ENCODE data around the gene LHX3.

LHX3 gene

DNA sequence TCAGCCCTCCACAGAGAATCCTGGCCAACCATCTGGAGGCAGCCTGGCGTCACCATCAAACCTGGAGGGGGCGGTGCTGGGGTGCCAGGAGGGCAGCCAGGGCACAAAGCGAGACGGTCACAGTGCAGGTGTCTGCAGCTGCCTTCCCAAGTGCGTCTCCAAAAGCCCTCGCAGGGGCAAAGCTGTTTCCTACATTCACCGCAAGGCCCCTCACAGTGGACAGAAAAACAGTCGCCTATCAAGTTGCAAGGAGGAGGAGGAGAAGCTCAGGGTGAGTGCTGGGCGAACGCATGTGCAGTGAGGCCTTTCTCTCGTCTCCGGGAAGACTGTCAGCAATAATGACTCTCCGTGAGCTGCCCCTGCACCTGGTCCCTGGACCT lies 18.0 kb upstream of the LHX3 start:
- Mint-ChIP-seq H3K36me3 (peaks cover 14% of the 10 kb centered on the region), H3K27ac (no peak overlapping the region), H3K27me3 (no peaks in the 10 kb centered on the region), H3K4me3 (no peak overlapping the region), H3K9me3 (no peaks in the 10 kb centered on the region), H3K4me1 (peaks cover 6% of the 10 kb centered on the region)

DNA sequence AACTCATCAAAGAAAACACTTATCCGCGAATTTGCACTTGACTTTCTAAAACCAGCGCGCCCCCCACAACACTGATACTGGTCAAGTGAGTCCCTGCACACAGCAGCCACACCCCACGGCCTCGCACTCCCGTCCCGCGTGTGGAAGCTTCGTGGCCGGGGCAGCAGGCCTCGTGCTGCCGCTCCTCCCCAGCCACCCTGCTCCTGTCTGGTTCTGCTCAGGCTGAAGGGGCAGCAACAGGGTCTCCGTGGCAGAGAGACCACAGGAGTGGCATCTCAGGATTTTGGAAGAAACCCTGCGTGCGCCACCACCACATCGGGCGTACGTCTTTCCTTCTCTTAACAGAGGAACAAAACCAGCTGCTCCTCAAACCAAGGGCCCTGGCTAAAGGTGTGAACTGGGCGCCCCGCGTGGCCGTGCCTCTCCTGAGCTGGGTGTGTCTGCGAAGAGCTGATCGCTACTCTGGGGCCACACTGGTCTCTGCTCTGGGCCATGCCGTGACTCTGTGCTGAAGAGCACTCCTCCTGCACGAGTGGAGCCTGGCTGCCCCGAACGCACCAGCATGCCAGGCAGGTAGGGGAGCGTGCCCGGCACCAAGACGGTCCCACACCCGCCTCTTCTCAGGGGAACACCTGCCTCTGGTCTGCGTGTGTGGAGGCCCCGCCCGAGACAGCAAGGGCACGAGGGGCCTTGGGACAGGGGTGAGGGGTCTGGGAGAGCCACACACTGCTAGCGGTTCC lies 17.4 kb upstream of the LHX3 start:
- peaks cover 5% of the 10 kb centered on the region for H3K4me1 Mint-ChIP-seq

DNA sequence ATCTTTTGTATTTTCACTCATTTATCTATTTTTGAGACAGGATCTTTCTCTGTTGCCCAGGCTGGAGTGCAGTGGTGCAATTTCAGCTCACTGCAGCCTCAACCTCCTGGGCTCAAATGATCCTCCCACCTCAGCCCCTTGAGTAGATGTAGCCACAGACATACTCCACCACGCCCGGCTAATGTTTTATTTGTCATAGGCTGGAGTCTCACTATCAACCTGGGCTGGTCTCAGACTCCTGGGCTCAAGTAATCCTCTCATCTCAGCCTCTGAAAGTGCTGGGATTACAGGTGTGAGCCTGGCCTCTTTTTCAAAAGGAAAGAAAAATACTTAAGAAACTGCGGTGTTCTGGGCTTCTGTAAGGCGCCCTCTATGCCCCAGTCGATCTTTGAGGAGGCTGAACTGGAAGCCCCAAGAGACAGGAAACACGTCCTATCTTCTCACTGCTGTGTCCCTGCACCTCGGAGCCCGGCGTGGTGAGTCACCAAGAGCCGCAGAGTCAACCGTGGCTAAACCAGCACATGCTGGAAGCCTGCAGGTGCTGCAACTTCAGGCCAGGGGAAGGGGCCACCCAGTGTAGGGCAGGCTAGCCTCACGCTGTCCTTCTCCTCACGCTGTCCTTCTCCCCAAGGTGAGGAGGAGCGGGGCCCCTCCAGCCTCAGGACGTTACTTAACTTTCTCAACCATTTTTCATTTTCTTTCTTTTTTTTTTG lies 15.2 kb upstream of the LHX3 start:
- Mint-ChIP-seq H3K36me3 (peaks cover 20% of the 10 kb centered on the region), H3K9me3 (no peaks in the 10 kb centered on the region), H3K4me1 (peaks cover 4% of the 10 kb centered on the region), H3K4me3 (no peak overlapping the region), H3K27me3 (no peaks in the 10 kb centered on the region), H3K27ac (no peak overlapping the region)

More for the DNA sequence above, 17.4 kb upstream of the LHX3 start:
- no peaks in the 10 kb centered on the region for H3K27me3 Mint-ChIP-seq
- peaks cover 16% of the 10 kb centered on the region for H3K36me3 Mint-ChIP-seq
- H3K4me3 Mint-ChIP-seq: no peak overlapping the region
- H3K9me3 Mint-ChIP-seq: no peaks in the 10 kb centered on the region
- H3K27ac Mint-ChIP-seq: no peak overlapping the region

DNA sequence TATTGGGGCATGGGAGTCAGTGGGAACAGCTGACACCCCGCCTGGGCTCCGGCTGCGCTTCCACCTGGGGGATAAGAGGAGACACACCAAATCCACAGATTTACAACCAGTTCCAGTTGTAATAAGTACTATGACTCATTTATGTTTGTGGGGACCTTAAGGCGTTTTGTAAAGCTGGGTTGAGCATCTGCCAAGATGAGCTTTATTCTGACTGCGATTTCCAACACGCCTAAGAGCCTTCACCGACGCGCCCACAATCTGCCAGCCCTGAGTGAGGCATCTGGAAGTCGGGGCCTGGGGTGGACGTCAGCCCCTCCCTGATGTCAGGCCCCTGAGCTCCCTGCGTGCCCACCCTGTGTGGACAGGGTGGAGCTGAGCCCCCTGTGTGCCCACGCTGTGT lies 14.3 kb upstream of the LHX3 start:
- H3K4me3 Mint-ChIP-seq: no peak overlapping the region
- no peaks in the 10 kb centered on the region for H3K4me1 Mint-ChIP-seq
- H3K27ac Mint-ChIP-seq: no peak overlapping the region
- no peaks in the 10 kb centered on the region for H3K27me3 Mint-ChIP-seq
- peaks cover 21% of the 10 kb centered on the region for H3K36me3 Mint-ChIP-seq
- no peaks in the 10 kb centered on the region for H3K9me3 Mint-ChIP-seq

DNA sequence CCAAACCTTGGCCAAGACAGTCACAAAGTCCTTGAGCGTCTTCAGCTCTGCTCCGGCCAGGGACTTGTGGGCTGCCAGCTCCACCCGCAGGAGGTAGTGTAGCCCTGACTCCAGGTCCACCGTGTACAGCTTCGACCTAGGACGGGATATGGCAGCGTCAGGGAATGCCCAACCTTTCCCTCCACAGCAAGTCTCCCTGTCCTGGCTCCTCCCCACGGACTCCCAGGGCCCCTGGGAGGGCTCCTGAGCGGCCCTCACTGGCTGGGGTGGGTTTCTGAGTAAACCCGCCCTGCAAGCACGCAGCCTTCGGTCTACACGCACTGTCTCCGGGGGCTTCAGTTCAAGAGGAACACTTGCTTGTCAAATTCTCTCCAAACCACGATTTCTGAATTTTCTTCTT lies 13.7 kb upstream of the LHX3 start:
- H3K4me1 Mint-ChIP-seq: no peaks in the 10 kb centered on the region
- H3K27me3 Mint-ChIP-seq: no peaks in the 10 kb centered on the region
- H3K9me3 Mint-ChIP-seq: no peaks in the 10 kb centered on the region
- H3K27ac Mint-ChIP-seq: no peak overlapping the region
- H3K36me3 Mint-ChIP-seq: peaks cover 26% of the 10 kb centered on the region
- H3K4me3 Mint-ChIP-seq: no peak overlapping the region

DNA sequence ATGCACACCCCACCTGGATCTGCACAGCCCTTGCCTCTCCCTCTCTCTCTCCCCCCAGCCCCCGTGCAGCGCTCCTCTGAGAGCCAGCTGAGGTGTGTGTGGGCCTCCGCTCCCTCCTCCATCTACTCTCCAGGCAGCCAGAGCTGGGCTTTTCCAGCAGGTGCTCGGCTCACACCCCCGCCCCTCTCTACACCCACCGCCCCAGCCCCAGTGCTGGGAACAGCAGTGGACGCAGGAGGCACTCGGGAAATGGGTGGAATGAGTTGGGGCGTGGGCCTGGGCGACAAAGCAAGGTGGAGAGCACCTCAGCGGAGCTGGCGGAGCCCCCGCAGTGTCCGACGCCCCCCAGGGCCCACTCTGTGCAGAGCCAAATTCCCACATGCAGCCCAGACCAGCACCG lies 13.3 kb upstream of the LHX3 start:
- Mint-ChIP-seq H3K4me1 (no peaks in the 10 kb centered on the region), H3K27me3 (no peaks in the 10 kb centered on the region), H3K4me3 (no peak overlapping the region), H3K27ac (no peak overlapping the region), H3K36me3 (peaks cover 24% of the 10 kb centered on the region), H3K9me3 (no peaks in the 10 kb centered on the region)

DNA sequence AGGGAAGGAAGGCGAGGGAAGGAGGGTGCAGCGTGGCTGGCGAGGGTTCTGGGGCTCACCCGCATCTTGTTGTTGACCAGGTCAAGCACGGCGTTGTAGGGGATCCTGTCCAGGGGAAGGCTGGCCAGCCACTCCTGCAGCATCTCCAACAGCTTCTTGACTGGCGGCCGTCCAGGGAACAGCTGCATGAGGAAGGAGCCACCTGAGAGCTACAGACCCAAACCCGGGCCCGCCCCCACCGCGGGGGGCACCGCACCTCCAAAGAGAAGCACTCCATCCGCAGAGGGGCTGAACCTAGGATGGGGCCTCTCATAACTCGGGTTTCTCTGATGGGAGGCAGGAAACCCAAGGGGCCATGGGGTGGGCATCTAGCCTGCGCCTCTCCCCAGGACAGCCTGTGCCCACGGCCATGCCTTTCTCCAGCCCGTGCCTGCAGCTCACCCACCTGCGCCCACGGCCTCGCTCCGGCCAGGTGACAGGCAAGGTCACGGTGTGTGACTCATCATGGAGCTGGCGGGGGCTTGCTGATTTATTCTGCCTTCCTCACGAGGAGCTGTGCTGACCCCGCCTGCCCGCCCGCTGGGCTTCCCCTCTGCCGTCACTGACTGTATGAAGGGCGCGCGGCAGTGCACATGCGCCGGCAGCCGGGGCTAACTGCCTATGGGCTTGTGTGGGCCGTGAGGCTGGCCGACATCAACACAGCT lies 11.8 kb upstream of the LHX3 start:
- no peaks in the 10 kb centered on the region for H3K27me3 Mint-ChIP-seq
- H3K4me3 Mint-ChIP-seq: no peak overlapping the region
- no peaks in the 10 kb centered on the region for H3K4me1 Mint-ChIP-seq
- H3K9me3 Mint-ChIP-seq: no peaks in the 10 kb centered on the region
- H3K36me3 Mint-ChIP-seq: peaks cover 21% of the 10 kb centered on the region
- no peak overlapping the region for H3K27ac Mint-ChIP-seq

DNA sequence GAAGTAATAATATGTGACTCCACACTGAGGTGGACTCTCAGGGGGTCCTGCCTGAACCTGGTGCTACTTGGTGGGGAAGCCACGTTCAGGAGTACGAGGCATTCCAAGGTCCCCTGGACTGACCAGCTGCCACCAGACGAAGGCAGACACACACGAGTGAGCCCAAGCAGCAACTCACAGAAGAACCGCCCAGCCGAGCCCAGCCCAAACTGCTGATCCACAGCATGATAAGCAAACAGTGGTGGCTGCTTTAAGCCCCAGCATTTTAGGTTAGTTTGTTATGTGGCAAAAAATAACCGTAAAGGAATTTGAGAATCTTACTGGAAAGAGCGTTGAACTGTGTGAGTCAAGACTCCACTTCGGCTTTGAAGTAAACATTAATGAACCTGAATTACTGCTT lies 8.8 kb upstream of the LHX3 start:
- H3K9me3 Mint-ChIP-seq: no peaks in the 10 kb centered on the region
- H3K4me1 Mint-ChIP-seq: no peaks in the 10 kb centered on the region
- H3K4me3 Mint-ChIP-seq: no peak overlapping the region
- H3K36me3 Mint-ChIP-seq: peaks cover 18% of the 10 kb centered on the region
- H3K27me3 Mint-ChIP-seq: no peaks in the 10 kb centered on the region
- no peak overlapping the region for H3K27ac Mint-ChIP-seq

DNA sequence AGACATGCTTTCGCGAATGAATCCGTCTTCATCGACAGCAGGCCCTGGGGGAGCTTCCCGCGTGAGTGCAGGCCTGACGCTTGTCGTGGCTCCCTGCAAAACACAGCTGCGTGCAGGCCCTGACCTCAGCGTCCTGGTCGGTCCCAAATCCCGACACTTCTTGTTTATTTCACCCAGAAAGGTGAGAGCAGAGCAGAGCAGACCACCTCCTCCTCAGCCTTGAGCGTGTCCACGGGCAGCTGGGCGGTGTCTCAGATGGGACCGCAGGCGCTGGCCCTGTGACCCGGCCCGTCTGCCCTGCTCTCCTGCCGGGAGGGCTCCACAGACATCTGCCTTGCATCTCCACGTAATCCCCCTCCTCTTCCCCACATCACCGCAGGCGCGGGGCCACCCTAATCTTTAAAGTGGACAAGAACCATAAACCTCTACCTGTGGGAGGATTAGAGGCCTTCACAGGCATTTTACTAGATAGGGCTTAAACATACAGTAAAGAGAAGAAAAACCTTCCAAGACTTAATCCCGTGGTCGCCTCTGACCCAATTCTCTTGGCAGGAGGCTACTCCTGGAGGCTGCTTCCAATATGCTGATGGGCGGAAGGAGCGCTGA lies 7.5 kb upstream of the LHX3 start:
- no peak overlapping the region for H3K4me3 Mint-ChIP-seq
- H3K27ac Mint-ChIP-seq: no peak overlapping the region
- no peaks in the 10 kb centered on the region for H3K27me3 Mint-ChIP-seq
- H3K4me1 Mint-ChIP-seq: no peaks in the 10 kb centered on the region
- H3K9me3 Mint-ChIP-seq: no peaks in the 10 kb centered on the region
- H3K36me3 Mint-ChIP-seq: peaks cover 17% of the 10 kb centered on the region

DNA sequence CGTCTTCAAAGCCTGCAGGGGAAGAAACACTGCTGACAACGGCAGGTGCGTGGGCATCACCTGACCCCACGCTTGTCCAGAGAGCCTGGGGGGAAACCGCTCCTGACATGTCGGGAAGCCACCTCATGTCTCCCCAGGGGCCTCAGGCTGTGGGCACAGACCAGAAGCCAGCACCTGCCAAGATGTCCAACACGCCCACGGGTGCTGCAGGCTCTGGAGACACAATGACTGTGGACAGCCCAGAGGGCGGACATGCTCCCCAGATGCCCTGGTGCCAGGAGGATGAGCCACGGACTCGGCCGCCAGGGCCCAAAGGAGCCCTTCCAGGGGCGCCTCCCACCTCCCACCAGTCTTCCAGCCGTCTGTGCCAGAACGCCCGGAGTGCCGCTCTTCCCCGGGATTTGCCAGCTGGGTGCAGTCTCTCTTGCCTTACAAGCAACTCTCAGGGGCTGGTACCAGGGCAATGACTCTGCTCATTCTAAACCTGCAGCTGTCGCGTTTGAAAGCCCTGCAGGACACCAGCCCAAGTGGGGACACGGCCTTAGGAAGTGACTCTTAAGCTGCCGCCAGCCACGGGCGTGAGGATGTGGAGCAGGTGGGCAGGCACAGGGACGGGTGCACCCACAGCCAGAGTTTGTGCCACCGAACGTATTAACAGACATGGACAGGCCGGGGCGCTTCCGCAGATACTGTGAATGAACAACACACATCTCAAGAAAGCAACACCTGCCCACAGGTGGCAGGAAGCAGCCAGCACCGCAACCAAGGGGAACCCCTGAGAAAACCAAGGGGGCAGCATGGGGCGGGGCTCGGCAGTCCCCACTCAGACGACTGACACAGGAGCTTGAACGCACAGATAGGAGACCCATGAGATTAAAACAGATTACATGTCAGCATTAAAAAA lies 6.8 kb upstream of the LHX3 start:
- Mint-ChIP-seq H3K4me3 (no peak overlapping the region), H3K27ac (no peak overlapping the region), H3K27me3 (no peaks in the 10 kb centered on the region), H3K4me1 (no peaks in the 10 kb centered on the region), H3K9me3 (no peaks in the 10 kb centered on the region), H3K36me3 (peaks cover 20% of the 10 kb centered on the region)

DNA sequence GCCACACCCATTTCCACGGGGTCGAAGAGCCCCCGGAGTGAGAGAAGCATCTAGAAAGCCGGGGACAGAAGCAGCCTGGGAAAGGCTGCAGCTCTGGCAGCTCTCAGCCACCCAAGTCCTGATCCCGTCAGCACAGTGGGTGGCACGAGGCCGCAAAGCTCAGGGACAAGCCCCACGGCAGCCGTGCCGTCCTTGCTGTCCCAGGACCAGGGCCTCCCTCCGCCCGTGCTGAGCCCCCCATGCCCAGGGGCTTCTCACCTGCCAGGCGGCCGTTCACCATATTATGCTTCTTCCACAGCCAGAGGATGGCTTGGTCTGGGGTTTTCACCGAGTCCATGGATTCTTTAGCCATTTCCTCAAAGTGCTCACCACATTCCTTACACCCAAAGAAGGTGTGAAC lies 6.1 kb upstream of the LHX3 start:
- Mint-ChIP-seq H3K4me1 (no peaks in the 10 kb centered on the region), H3K4me3 (no peak overlapping the region), H3K36me3 (peaks cover 25% of the 10 kb centered on the region), H3K27ac (no peak overlapping the region), H3K27me3 (peaks cover 2% of the 10 kb centered on the region), H3K9me3 (no peaks in the 10 kb centered on the region)

DNA sequence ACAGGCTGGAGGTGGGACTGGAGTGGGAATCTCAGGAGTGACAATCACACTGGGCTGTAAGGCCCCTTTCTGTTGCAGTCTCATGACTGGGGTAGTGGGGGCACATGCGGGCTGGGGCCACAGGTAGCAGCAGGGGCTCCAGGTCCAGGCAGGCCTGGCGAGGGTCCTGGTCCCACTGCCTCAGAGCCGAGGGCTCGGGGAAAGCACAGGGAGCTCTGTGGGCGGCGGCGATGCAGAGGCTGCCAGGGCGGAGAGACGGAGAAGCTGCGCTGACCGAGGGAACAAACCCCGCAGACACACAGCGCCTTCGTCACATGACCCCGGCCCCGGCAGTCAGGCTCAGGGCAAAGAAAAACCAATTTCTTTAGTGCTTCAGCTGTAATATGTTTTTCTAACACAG lies 5.3 kb upstream of the LHX3 start:
- peaks cover 3% of the 10 kb centered on the region for H3K27me3 Mint-ChIP-seq
- no peaks in the 10 kb centered on the region for H3K4me1 Mint-ChIP-seq
- H3K27ac Mint-ChIP-seq: no peak overlapping the region
- no peak overlapping the region for H3K4me3 Mint-ChIP-seq
- H3K36me3 Mint-ChIP-seq: peaks cover 22% of the 10 kb centered on the region
- H3K9me3 Mint-ChIP-seq: no peaks in the 10 kb centered on the region

DNA sequence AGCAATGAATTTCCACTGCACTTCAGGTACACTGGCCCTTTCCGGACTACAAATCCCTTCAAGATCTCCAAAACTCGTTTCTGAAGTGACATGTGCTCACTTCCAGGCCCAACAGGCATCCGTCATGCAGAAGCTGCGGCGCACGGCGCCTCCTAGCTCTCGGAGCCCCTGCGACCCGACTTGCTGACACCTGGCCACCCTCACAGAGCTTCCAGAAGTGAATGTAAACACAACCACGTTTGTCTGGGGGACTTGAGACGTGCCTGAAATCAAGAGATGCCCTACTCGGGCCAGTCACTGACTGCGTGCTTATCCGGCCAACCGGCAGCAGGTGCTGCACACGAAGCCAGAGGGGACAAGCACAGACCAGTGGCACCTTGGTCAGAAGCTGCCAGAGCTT lies 4.9 kb upstream of the LHX3 start:
- Mint-ChIP-seq H3K27me3 (peaks cover 3% of the 10 kb centered on the region), H3K4me3 (no peak overlapping the region), H3K27ac (no peak overlapping the region), H3K9me3 (no peaks in the 10 kb centered on the region), H3K4me1 (no peaks in the 10 kb centered on the region), H3K36me3 (peaks cover 18% of the 10 kb centered on the region)

DNA sequence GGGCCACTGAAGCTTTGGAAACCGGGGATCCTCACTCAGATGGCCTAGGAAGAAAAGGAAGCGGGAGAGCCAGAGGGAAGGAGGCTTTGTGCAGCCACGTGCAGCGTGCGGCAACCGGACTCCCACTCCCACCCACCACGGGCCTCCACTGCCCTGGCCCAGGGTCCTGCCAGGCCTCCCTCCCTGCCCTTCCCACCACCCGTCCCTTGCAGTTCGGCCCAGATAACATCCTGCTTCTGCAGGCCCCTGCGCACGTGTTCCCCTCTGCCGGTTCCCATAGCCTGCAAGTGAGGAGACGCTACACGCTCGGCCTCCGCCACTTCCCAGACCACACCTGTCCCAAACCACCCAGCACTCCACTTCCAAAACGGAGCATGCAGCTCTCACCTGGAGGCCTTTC lies 4.3 kb upstream of the LHX3 start:
- Mint-ChIP-seq H3K27me3 (peaks cover 3% of the 10 kb centered on the region), H3K9me3 (no peaks in the 10 kb centered on the region), H3K4me1 (no peaks in the 10 kb centered on the region), H3K27ac (no peak overlapping the region), H3K4me3 (no peak overlapping the region), H3K36me3 (peaks cover 17% of the 10 kb centered on the region)

DNA sequence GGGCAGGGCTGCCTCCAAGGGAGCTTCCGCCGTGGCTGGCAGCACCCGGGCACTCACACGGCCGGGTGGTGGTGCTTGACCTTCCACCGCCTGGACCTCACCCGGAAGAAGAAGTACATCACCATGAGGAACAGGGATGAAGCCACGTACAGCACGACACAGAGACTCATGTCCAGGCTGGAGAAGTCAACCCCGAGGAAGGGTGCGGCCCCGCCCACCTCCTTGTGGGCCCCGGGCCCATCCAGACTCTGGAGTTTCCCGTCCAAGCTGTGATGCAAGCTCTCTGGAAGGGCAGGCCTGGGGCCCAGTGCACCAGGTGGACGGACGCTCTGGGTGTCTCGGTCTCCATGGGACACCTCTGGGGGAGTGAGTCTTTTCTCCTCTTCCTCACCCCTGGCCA lies 3.7 kb upstream of the LHX3 start:
- no peak overlapping the region for H3K27ac Mint-ChIP-seq
- H3K4me3 Mint-ChIP-seq: no peak overlapping the region
- no peaks in the 10 kb centered on the region for H3K9me3 Mint-ChIP-seq
- peaks cover 7% of the 10 kb centered on the region for H3K27me3 Mint-ChIP-seq
- no peaks in the 10 kb centered on the region for H3K4me1 Mint-ChIP-seq
- peaks cover 13% of the 10 kb centered on the region for H3K36me3 Mint-ChIP-seq

Measured in activated naive CD4-positive, alpha-beta T cell treated with anti-CD3 and anti-CD28 coated beads, Interleukin-2, amount 50 U/mL, for 24 hours (primary cell).